Neutrophil (primary cell): Measurements from ENCODE around the gene NTM.

Experiments
- H3K27ac ChIP-seq: fragments of 200-600 bp; sonication (generic); 2 replicates; pipeline ENCODE4 v1.5.1; 2016; ENCODE audit warnings: mild to moderate bottlenecking, moderate library complexity
- H3K27me3 ChIP-seq: fragments of 200-600 bp; sonication (generic); 2 replicates; pipeline ENCODE4 v1.6.0; 2016; ENCODE audit warnings: mild to moderate bottlenecking
- H3K36me3 ChIP-seq: fragments of 200-600 bp; sonication (generic); 2 replicates; pipeline ENCODE4 v1.5.1; 2017
- H3K4me1 ChIP-seq, 2 experiments: fragments of 200-600 bp in 1 of 2; sonication (generic) in 1 of 2; 1 replicate in 1 of 2; 2 replicates in 1 of 2; pipeline versions ENCODE4 v1.5.1 to v1.6.1; 2013 to 2016; ENCODE audit warnings: low read depth in 1 of 2, low read length in 1 of 2, mild to moderate bottlenecking in 1 of 2, moderate library complexity in 1 of 2; ENCODE audit not compliant: control insufficient read depth in 1 of 2, insufficient read depth in 1 of 2
- H3K4me3 ChIP-seq, 2 experiments: fragments of 200-600 bp in 1 of 2; sonication (generic) in 1 of 2; 1 replicate in 1 of 2; 2 replicates in 1 of 2; pipeline ENCODE4 v1.5.1; 2013 to 2016; ENCODE audit warnings: low read depth in 1 of 2, low read length in 1 of 2, mild to moderate bottlenecking in 1 of 2, moderate library complexity in 1 of 2
- H3K9me3 ChIP-seq: fragments of 200-600 bp; sonication (generic); 2 replicates; pipeline ENCODE4 v1.5.1; 2016
- CTCF ChIP-seq: fragments of 200-600 bp; sonication (generic); IDR thresholded peaks from 2 replicates; pipeline ENCODE4 v1.5.1; 2016; ENCODE audit warnings: antibody characterized with exemption

NTM gene

GRCh38 chr11:132039521-132039920, 669.1 kb downstream of the NTM start:
- no peak for TF ChIP-seq CTCF
- H3K4me1 ChIP-seq, result no peaks in the 10 kb centered on the region
- no peaks in the 10 kb centered on the region for H3K9me3 ChIP-seq
- H3K4me3 ChIP-seq, result no peak overlapping the region
- no peaks in the 10 kb centered on the region for H3K27me3 ChIP-seq
- H3K27ac ChIP-seq, result no peak overlapping the region
- H3K36me3 ChIP-seq, result no peaks in the 10 kb centered on the region

GRCh38 chr11:132042296-132042695, 671.9 kb downstream of the NTM start:
- Histone ChIP-seq H3K4me3 (no peak overlapping the region), H3K36me3 (no peaks in the 10 kb centered on the region), H3K9me3 (no peaks in the 10 kb centered on the region), H3K27ac (no peak overlapping the region), H3K4me1 (no peaks in the 10 kb centered on the region), H3K27me3 (no peaks in the 10 kb centered on the region)
- TF ChIP-seq CTCF, result no peak

- Histone ChIP-seq H3K4me1 (no peaks in the 10 kb centered on the region), H3K27ac (no peak overlapping the region), H3K27me3 (no peaks in the 10 kb centered on the region), H3K9me3 (no peaks in the 10 kb centered on the region), H3K4me3 (no peak overlapping the region), H3K36me3 (no peaks in the 10 kb centered on the region)
- no peak for TF ChIP-seq CTCF
Measured at GRCh38 chr11:132043714-132044113, 673.3 kb downstream of the NTM start.

- no peaks in the 10 kb centered on the region for H3K36me3 ChIP-seq
- H3K27me3 ChIP-seq, result no peaks in the 10 kb centered on the region
- H3K27ac ChIP-seq, result no peak overlapping the region
- H3K9me3 ChIP-seq, result no peaks in the 10 kb centered on the region
- H3K4me3 ChIP-seq, result no peak overlapping the region
- no peaks in the 10 kb centered on the region for H3K4me1 ChIP-seq
- TF ChIP-seq CTCF, result no peak
Measured at GRCh38 chr11:132045107-132045506, 674.7 kb downstream of the NTM start.

GRCh38 chr11:132046288-132046865, 676.0 kb downstream of the NTM start:
- Histone ChIP-seq H3K27ac (no peak overlapping the region), H3K36me3 (no peaks in the 10 kb centered on the region), H3K9me3 (no peaks in the 10 kb centered on the region), H3K4me1 (no peaks in the 10 kb centered on the region), H3K27me3 (no peaks in the 10 kb centered on the region), H3K4me3 (no peak overlapping the region)
- TF ChIP-seq CTCF, result no peak

GRCh38 chr11:132047167-132047566, 676.8 kb downstream of the NTM start:
- Histone ChIP-seq H3K36me3 (no peaks in the 10 kb centered on the region), H3K27ac (no peak overlapping the region), H3K27me3 (no peaks in the 10 kb centered on the region), H3K4me1 (no peaks in the 10 kb centered on the region), H3K9me3 (no peaks in the 10 kb centered on the region), H3K4me3 (no peak overlapping the region)
- no peak for TF ChIP-seq CTCF
